ENCODE results near the gene RRAD.

The RRAD gene

GRCh38 chr16:66933776-66934137 is 8.4 kb upstream of the RRAD start:
- no peak for DNase-seq

- no peak for DNase-seq
Measured at GRCh38 chr16:66932076-66932475, 6.7 kb upstream of the RRAD start.

- no peak for DNase-seq
Measured at GRCh38 chr16:66931665-66932064, 6.3 kb upstream of the RRAD start.

GRCh38 chr16:66930189-66930588 is 4.9 kb upstream of the RRAD start:
- DNase-seq: no peak

- peak; percentile 31 for DNase-seq
Measured at GRCh38 chr16:66928702-66929388, 3.5 kb upstream of the RRAD start.

GRCh38 chr16:66927918-66928649 is 2.7 kb upstream of the RRAD start:
- no peak for DNase-seq

GRCh38 chr16:66926961-66927436 is 1.7 kb upstream of the RRAD start:
- no peak for DNase-seq

GRCh38 chr16:66926171-66926947 is 1.0 kb upstream of the RRAD start:
- DNase-seq: no peak

GRCh38 chr16:66924527-66925321 is 611 bp downstream of the RRAD start:
- peak; percentile 32 for DNase-seq

GRCh38 chr16:66923866-66924265 is 1.5 kb downstream of the RRAD start:
- DNase-seq: no peak

- DNase-seq: no peak
Measured at GRCh38 chr16:66923247-66923731, 2.0 kb downstream of the RRAD start.

GRCh38 chr16:66921729-66922450 is 3.4 kb downstream of the RRAD start:
- no peak for DNase-seq

- no peak for DNase-seq
Measured at GRCh38 chr16:66920924-66921680, 4.2 kb downstream of the RRAD start.

GRCh38 chr16:66920299-66920590 is 5.1 kb downstream of the RRAD start:
- no peak for DNase-seq

- no peak for DNase-seq
Measured at GRCh38 chr16:66919569-66920298, 5.6 kb downstream of the RRAD start.

- no peak for DNase-seq
Measured at GRCh38 chr16:66918803-66919568, 6.3 kb downstream of the RRAD start, which contains the start of gene CDH16. CDH16 (minus strand) TSS chr16:66918885; CDS start chr16:66918065, 820 bp downstream.

- DNase-seq: no peak
Measured at GRCh38 chr16:66918355-66918754, 7.0 kb downstream of the RRAD start.

- no peak for DNase-seq
Measured at GRCh38 chr16:66917741-66918140, 7.6 kb downstream of the RRAD start.

GRCh38 chr16:66916518-66916917 is 8.8 kb downstream of the RRAD start:
- no peak for DNase-seq

- DNase-seq: no peak
Measured at GRCh38 chr16:66915041-66915440, 10.3 kb downstream of the RRAD start.
